Stimulated activated CD4-positive, alpha-beta T cell treated with anti-CD3 and anti-CD28 coated beads, Interleukin-2, amount 100 ng/mL, for 24 hours (primary cell): ENCODE data around the gene AVPI1.
"Not testable (repeated sequence)": the region's sequence is repeated elsewhere in the genome, so short reads cannot be mapped to it uniquely, and the experiment has no call there.

Experiments used
- DNase-seq, 2 donors: peaks; one replicate each; pipeline ENCODE4 v3.0.0-alpha.2; 2020

Gene AVPI1

DNA sequence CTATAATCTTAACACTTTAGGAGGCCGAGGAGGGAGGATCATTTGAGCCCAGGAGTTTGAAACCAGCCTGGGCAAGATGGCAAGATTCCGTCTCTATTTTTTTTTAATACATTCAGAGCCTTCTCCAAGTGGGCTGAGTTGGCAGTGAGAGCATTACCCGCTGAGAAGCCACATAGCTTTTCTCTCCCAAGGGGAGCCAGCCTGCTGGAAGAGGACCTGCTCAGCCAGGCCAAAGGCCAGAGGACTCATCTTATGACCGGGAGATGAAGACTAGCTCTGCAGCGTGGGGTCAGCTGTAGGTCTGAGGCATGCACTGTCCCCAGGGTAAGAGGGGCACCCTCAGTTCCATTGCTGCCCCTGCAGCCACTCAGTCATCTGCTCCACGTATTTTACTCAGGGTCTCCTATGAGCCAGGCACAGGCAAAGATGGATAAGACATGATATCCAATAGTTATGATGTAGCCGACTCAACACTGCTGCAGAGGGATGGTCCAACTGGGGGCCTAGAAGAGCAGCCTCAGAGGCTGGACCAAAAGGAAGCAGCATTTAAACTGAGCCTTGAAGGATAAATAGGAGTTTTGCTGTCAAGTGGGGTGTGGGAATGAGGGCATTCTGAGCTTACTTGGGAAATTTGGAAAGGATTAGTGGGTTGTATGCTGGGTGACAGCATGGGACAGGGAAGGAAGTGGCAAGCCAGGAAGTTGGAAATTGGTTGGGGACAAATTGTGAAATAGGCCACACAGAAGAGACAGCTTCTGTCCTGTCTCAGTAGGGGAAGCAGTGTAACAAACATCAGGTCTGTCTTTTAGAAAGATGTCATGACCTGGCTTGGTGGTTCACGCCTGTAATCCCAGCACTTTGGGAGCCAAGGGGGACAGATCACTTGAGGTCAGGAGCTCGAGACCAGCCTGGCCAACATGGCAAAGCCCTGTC lies 24.9 kb upstream of the AVPI1 start:
- no peak for DNase-seq

DNA sequence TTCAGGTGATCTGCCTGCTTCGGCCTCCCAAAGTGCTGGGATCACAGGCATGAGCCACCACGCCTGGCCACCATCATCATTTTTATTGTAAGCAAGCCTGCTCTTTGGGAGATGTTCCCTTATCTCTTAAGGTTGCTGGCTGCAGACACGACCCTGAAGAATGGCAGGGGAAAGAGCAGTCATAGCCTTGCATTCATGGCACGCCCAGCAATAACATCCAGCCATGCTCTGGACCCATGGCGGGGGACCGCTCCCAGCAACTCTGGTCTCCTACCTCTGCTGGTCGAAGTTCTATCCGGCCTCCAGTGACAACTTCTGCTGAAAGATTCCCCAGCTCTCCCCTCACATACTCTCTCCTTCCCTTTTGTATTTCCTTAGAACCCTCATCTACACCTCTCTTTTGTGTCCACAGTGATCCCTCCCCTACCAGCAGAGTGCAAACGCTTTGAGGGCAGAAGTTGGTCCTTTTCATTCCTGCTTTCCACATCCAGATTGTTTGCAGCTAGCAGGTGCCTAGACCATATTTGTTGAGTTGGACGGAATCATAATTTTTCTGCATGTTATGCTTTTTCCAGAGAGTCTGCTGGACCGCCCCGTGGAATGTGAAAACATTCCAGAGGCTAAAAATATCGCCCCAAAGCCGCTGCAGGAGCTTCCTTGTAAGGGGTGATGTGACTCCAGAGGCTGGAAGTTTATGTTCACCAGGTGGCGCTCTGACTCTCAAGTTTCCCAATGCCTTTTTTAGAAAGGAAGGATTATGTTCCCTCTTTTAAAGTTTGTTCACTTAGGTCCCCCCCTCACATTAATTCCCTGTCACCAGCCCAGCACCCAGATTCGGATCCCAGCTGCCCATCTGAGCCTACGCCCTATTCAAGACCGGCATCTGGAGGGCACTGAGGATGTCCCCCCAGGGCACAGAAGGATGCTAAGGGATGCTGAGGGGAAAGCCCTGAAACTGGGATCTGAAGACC lies 22.2 kb upstream of the AVPI1 start:
- DNase-seq: peak; percentile 57 to 61

DNA sequence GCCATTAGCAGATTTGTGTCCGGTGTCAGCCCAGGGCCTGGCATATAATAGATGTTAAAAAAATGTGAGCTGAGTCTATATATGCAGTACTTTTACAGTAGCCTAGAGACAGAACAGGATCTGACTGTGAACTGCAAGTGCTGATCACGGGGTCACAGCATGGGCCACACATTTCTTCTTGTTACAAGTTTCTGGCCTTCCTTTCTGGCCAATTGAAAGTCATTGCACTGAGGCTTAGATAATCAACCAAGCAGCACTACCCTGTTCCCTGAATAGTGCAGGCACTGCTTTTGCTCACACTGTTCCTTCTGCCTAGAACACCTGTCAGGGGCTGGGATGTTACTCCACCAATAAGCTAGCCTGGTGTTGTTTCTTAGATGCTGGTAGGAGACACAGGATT lies 21.1 kb upstream of the AVPI1 start:
- DNase-seq: no peak

DNA sequence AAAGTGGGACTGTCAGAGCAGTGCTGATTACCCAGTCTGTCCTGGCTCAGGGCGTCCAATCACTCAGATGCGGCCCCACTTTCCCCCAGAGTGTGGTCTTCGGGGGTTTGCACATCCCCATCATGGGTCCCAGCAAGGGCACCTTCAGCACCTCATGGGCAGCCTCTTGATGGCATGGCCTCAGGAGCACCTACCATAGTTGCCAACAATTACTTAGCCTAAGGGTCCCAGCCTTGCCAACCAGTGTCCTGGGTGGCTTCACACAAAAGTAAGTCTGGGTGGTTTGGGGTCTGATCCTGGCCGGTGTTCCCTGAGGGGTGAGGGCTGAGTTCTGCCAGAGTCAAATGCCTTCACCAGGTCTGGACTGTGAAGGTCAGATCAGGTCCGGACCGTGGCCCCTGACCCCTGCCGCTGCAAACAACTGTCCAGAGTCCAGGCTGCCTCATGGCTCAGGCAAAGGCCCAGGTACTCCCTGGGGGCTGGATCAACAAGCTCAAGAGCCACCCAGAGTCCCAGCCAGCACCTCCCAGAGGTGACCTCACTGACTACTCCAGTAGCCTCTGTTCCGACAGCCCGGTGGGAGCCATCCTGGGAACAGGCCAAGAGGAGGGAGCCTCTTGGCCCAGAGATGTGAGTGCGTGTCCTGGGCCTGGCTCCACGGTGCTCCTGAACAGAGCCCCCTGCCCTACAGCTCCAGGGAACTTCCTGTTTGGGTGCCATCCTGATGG lies 20.3 kb upstream of the AVPI1 start:
- DNase-seq: no peak

DNA sequence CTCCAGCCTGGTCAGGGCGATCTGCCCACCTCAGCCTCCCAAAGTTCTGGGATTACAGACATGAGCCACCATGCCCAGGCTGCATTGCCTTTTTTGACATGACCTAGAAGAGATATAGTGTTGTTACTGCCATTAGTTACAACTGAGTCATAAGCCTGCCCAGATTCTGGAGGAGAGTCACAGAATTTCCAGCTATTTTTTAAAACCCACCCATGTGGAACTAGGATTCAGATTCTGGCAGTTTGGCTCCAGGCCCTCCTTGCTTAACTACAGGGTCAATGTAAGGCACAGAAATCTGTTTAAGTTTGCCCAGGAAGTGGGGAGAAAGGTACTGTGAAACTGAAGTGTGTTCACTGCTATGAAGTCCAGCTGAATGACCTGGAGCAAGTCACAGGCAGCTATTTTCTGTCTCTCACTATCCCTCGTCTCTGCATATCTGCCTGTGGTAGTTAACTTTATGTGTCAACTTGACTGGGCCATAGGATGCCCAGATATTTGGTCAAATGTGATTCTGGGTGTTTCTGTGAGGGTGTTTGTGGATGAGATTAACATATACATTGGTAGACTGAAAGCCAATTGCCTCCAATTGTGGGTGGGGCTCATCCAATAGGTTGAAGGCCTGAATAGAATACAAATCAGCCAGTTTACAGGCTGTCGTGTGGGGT lies 18.1 kb upstream of the AVPI1 start:
- DNase-seq: no peak

DNA sequence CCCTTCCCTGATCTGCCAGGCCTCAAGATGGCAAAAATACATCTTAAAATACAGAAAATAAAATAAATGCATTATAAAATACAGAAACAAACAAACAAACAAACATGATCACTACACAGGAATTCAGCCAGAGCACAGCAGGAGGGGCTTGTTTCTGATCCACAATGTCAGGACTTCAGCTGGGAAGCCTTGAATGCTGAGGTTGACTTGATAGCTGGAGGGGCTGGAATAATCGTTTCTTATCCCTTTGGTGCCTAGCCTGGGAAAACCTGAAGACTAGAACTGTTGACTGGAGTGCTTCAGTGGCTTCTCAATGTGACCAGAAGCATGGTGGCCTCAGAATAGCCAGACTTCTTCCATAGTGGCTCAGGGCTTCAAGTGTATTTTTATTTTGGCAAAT lies 17.3 kb upstream of the AVPI1 start:
- no peak for DNase-seq

DNA sequence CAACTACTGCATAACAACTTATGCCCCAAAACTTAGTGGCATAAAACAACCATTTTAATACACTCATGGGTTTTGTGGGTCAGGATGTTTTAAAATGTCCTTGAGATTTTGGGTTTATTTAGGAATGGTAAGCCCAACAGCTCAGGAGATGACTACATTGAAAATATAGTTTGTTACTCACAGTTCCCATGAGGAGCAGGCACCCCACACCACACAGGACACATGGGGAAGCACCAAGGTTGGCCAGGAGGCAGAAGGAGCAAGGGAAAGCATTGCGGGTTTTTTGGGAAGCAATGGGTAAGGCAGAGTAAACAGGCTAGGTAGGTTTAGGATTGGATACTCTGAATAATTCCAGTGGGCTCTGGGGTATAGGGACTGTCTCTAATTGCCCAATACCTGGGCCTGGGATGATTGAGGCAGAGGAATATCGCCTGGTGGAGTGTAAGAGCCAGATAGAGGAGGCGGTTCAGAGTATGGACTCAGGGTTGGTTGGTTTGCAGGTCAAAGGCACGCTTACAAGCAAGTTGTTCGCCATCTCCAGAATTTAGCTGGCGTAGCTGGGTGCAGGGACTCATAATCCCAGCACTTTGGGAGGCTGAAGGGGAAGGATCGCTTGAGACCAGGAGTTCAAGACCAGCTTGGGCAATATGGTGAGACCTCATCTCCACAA lies 16.5 kb upstream of the AVPI1 start:
- DNase-seq: no peak

DNA sequence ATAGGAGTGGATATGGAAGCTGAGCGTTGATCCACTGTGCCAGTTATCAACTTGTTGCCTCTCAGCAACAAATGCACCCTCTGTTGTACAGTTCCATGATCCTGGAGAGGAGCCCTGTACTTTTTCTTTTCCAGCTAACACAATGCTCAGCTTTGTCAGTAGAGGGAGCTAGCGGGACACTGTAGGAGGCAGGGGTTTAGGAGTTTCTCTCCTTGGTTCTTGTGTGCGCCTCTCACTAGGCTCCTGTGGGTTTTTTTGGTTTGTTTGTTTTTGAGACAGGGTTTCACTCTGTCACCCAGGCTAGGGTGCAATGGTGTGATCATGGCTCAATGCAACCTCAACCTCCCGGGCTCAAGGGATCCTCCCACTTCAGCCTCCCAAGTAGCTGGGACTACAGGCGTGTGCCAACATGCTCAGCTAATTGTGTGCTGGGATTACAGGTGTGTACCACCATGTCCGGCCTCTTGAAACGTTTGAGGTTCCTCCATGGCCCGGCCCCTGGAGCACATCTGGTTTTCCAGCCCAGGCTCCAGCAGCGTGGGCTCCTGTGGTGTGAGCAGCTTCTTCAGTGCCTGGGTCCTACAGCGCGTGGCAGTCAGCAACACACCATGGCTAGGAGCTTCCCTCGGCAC lies 14.5 kb upstream of the AVPI1 start:
- DNase-seq: peak; percentile 34 to 46

DNA sequence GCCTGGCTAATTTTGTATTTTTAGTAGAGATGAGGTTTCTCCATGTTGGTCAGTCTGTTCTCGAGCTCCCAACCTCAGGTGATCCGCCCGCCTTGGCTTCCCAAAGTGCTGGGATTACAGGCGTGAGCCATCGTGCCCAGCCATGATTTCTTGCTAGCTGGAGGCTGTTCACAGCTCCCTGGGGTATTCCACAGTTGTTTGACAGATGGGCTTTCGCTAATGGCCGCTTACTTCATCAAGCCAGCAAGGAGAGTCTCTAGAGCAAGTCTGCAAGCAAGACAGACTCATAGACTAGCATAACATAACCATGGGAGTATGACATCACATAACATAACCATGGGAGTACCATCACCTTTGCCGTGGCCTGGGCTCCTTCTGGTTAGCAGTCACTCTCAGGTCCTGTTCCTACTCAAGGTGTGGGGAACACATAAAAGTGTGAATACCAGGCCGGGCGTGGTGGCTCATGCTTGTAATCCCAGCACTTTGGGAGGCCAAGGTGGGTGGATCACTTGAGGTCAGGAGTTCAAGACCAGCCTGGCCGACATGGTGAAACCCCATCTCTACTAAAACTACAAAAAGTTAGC lies 11.1 kb upstream of the AVPI1 start:
- not testable (repeated sequence) for DNase-seq

DNA sequence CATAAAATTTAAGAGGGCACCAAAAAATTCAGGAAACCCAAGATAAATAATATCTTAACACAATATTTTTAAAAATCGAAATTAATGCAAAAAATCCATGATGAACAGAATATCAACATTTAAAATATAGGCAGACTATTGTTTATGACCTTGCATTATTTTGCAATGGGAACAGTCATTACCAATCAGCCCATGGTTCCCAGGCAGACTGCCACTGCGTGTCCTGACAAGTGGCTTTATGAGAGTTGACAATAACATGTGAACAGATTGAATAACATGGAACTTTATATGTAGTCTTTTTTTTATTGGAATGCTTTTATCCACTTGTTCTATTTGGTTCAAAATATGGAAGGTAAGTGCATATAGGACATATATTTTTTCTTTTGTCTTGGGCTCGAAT lies 3.1 kb upstream of the AVPI1 start:
- no peak for DNase-seq

DNA sequence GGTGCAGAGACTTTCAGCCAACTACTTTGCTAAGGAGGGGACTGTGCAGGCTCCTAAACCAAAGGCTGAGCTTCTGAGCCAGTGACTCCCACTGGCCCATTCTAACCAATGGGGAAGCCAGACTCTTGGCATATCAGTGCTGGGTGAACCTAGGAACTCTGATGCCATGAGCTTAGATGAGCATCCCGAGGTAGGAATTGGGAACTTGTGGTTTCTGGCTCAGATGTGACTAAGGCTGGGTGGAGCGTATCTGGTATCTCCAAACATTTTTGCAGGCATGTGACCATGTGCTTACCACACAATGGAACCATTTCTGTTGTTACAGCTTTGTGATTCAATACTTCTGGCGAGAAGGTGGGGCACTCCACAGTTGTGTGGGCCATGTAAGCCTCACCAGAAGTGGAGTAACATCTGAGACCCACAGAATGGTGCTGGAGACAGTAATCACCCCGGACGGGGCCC lies 2.5 kb upstream of the AVPI1 start:
- DNase-seq: no peak

DNA sequence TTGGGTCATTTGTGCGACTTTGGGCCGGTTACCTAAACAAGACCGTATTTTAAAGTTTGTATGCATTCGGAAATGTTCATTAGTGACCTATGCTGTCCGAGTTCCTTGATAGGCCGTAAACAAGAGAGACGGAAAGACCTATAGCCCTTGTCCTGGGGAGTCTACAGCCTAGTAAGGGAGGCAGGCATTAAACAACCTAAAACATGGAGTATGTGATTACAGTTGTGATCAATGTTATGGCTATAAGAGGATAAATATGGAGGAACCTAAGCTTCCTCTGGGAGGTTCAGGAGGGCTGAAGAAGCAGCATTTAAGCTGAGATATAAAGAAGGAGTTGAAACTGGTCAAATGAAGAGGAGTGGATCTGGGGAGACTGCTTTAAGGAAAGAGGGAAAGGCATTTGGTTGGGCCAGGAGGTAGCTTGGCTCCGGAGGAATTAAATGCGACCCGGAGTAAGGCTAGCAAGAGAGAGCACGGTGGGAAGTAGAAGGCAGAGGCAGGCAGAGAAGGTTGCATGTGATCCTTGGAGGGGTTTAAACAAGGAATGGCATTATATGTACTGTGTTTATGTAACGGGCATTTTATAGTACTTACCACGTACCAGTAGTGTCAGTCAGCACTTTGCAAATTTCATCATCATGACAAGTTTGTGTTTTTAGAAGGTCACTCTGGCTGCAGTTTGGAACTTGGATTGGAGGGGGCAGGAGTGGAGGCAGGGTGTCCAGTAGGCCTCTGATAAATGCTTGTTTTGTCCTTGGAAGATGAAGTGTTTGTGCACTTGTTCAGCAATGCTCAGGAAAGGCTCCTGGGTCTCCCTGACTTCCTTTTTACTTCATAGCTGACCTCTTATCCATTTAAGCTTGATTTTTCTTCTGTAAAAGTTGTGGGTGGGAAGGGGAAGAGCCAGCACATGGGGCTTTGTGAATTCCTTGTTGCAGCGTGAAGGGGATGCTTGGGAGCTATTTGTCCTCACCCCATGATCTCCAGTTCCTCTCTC lies 1.0 kb upstream of the AVPI1 start:
- no peak for DNase-seq

DNA sequence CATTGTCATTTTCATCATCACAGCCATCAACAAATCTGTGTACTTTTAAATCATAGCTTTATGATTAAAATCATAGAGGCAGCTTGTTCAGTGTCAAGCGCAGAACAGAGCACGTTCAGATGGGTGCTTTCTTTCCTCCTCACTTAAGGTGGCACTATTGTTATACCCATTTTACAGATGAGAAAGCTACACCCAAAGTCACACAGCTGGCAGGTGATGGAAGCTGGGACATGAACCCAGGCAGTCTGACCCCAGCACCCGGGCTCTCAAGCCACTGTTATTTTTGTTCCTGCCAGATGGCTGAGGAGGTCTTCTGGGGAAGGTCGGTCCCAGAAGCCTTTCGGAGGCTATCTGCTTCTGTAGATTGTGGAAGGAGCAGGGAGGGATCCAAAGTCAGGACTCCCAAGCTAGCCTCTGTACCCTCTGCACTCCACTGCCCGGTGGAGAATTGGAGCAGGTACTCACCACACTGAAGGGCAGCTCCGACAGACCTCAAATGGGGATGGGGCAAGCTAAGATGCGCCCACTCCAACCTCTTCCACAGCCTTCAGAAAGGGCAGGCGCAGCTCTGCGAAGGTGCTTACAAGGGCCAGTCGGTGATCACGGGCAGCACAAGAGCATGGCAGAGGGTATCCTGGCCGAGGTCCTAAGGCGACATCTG lies 610 bp downstream of the AVPI1 start:
- no peak for DNase-seq

DNA sequence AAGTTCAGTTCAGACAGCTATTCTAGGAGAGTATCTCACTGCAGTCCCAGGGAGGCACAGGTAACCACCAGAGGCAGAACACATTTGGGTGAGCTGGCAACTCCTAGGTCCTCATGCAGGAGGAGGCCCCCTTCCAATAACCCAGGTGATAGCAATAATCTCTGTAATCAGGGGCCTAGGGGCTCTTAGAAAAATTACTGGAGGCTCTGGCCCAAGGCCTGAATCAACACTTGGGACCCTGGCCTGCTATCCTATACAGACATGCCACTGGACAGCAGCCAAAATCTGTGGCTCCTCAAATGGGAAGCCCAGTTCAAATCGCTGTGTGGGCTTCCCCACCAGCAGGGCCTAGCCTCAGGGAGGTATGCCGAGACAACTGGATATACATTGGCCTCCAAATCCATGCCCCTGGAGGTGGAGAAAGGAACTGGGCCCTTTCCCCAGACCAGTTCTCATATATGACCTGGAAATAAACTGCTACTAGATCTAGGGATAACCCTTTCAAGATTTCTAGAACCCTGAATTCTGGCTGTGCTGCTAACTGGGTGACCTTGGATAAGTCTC lies 1.6 kb downstream of the AVPI1 start:
- no peak for DNase-seq

DNA sequence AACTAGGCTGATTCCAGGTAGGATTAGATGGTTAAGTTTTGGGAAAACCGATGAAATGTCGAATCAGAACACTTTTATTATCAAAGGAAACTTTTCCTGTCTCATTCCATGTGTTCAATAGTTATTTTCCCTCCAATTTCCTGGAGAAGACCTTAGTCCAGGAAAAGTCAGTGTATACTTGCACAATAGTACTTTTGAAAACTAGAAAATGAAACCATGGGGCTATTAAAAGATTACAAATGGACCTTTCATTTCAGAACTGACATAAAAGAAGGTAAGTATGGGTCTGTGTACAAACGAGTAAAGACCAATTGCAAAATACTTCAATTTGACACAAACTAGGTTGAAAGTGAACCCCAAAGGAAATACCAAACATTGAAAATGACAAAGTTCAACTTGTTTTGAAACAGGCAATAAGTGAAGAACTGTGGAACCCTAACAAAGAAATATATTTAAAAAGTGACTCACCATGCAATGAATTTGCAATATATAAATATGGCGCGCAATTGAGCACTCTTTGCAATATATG lies 2.1 kb downstream of the AVPI1 start:
- no peak for DNase-seq

DNA sequence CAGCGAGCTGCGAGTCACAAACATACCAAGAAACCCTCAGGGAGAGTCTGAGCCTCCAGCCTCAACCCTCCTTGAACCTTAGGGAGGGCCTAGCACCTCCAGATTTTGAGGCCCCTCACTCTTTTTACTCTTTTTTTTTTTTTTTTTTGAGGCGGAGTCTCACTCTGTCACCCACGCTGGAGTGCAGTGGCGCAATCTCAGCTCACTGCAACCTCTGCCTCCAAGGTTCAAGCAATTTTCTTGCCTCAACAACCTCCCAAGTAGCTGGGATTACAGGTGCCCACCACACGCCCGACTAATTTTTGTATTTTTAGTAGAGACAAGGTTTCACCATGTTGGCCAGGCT lies 2.7 kb downstream of the AVPI1 start:
- DNase-seq: not testable (repeated sequence)

DNA sequence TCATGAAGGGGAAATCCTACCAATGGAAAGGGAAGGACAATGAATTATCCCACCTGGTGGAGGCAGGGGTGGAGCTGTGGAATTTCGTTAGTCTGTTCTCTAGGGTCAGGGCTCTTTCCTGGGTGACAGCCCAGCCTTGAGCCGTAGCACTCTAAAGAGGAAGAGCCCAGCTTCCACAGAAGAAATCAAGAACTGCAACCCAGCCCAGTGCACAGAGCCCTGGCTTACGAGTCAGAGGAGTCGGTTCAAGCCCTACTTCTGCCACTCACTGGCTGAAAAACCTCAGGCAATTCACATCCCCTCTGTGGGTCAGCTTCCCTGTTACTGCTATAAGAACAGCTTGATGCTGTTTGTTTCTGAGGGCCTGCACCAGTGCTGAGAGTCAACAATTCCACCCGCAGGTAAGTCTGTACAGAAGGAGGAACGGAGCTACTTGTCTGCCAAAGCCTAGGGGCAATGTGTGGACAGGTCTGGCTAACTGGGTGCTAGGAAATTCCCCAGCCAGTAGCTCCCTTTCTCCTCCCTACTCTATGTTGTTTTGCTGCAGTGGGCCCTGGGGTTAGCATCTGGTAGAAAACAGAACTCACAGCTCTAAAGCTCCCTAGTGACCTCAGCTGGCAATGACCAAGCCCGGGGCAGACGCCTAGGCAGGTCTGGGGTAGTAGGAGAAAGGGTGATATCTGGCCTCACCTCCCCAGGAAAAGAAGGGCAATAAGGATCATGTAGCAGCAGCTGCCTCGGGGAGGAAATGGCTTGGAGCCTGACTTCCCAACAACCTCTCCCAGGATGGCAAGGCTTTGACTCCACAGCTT lies 3.3 kb downstream of the AVPI1 start:
- DNase-seq: no peak

DNA sequence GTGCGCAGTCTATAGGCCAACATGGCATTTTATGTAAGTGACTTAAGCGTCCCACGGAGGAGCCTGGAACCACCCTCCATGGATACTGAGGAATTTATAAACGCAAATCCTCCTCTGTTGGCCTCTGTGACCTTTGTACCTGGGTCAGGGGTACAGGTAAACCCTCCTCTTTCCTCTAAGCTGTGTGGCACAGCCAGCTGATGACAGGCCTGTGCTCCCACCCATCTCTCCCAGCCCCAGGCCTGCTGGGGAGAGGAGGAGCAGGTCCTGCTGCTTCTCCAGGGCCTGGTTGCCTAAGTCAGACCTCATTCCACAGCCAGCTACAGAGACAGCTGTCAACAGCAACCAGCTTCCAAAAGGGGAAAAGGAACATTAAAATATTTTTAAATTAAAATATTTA lies 5.0 kb downstream of the AVPI1 start:
- DNase-seq: no peak
